T-helper 9 cell (primary cell): ENCODE results near the gene TPD52L1.

ENCODE experiments used
- DNase-seq: peaks from one replicate; pipeline ENCODE4 v3.0.0-alpha.2; 2020

The TPD52L1 gene

DNA sequence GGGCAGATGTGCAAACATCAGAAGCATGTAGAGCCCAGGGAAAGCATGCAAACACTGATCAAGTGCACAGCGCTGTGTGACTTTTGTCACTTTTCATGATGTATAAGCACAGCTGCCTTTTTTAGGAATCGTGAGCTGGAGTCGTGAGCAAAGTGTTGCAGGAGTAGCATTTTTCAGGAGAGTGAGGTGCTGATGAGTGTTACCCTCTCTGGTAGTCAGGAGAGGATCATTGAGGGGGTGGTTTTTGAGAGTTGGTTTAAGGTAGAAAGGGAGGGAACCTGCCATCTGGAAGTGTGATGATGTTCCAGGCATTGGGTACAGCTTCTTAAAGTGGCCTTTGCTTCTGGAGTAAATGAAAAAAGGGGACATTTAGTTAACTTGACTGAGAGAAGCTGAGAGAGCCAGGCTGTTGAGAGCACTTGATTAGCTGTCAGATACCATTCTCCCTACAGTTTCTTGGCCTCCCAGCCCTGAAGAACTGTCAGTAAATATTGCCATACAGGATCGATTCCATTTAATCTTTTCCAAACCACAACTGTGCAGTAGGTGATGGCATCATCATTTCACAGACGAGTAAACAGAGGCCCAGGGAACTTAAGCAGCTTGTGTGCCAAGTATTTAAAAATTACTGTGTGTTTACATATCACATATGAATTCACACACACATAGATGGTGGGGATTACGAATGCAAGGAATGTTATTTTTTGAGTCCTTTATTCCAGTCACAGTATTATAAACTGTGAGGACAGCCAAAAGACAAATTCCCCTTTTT is 28.9 kb downstream of the TPD52L1 start:
- no peak for DNase-seq

DNA sequence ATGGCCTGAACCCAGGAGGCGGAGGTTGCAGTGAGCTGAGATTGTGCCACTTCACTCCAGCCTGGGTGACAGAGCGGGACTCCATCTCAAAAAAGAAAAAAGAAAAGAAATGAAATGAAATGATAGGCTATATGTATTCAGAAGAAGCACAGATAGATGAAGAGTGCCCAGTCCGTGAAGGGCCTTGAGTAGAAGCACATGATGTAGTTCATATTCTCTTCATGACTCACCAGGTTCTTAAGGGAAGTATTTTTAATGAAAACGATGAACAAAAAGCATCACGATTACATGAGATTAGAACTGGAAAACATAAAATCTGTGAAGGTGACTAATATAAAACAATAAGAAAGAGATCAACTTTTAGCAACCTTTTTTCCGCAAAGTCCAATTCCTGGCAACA is 29.8 kb downstream of the TPD52L1 start:
- DNase-seq = no peak

DNA sequence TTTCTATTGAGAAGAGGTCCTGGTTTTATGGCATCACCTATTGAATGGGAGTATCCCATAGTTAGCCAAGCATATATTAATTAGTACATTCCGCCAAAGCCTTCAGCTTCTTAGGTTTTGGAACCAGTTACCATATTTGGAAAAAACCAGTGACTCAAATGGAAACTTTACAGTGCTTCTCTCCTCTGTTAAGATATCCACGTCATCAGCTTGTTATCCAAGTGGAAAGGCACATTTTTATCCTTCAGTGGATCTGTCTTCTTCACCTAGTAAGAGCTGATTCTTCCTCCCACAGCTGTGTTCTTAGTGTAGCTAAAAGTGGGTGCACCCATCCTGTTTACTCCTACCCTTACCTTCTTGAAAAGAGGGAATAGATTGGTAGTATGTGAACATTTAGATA is 34.5 kb downstream of the TPD52L1 start:
- DNase-seq = no peak

DNA sequence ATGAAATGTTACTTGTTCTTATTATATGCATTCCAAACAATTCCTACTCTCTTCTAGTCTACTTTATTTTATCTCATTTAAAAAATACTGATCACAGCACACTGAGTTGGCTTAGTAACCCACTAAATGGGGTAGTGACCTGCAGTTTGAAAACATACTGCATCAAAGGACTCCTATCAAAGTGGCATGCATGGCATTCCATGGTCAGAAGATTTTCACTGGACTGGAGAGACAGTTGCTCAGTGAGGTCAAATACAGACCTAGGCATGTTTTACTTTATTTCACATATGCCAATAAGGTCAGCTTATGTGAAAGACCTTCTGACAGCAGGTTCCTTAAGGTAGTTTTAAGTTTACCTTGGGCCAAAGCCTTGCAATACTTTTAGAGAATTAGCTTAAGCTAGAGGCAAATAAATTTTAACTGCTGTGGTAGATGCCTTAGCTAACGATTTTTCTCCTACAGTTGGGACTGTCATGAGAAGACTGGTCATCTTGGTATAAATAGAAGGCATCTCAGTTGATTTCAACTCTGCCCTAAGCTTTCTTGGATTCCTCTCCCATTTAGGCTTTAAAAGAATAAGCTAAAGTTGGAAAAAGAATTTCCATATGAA is 35.1 kb downstream of the TPD52L1 start:
- no peak for DNase-seq

DNA sequence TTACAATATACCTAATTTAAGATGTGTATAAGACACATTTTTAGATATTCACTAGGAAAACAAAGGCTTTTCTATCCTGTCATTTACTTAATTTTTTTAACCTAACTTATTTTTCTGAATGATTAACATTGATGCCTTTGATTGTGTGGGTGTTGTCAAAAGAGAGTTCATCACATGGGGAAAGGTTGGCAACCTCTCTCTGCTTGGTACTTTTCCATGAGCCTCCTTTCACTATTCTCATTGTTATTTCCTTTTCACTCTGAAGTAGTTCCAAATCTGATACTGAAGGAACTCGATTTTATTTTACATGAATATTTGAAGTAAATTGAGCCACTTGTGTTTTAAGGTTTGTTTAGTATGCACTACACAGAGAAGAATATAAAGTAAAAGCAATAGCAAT is 35.9 kb downstream of the TPD52L1 start:
- no peak for DNase-seq

DNA sequence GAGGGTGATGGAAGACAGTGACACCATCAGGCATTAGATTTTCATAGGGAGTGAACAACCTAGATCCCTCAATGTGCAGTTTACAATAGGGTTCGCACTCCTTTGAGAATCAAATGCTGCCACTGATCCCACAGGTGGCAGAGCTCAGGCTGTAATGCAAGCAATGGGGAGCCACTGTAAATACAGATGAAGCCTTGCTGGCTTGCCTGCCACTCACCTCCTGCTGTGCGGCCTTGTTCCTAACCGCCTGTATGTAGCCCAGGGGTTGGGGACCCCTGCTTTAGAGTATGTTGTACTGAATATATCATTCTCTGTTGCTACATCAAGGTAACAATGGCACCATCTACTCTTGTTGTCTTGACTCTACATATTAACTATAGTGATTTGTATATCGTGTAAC is 37.1 kb downstream of the TPD52L1 start:
- DNase-seq = no peak

DNA sequence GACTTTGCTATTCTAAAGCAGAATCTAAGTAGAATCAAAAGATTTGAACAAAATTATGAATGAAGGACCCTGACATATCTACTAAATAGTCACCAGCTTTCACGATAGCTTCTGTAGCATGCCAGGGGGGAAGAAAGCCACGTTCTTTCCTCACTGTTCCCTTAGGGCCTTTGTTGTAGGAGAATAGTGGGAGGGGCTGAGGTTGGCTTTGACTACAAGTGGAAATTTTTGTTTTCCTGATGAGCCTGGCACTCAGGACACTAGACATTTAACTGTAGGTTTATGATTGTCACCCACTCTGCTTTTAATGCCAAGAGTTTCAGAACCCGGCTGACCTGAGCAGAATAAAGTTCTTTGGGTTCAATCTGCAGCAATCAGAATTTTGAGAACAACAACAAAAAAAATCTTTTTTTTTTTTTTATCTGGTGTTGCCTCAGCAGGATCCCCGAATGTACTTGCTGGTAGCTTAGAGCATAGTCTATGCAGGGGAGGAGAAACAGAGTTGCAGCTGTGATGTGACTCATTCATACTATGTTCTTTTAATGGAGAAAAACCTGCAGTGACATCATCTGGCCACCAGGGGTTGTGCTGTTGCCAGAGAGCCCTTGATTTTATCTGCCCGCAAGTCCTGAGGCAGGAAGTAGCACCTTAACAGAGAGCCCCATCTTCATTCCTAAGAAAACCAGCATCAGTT is 38.5 kb downstream of the TPD52L1 start:
- DNase-seq = peak; percentile 22

DNA sequence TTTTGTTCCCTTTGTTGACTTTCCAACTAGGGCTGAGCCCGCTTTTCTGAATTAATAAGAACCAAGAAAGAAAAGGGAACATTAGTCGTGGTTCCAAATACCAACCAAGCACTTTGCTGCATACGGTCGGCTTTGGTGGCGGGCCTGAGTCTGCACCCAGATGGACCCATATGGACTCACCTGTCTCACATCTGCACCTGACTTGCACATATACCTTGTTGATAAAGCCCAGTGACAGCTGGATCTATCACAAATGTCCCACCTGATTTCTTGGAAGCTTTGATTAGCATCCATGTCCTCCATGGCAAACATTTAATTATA is 39.0 kb downstream of the TPD52L1 start:
- no peak for DNase-seq

DNA sequence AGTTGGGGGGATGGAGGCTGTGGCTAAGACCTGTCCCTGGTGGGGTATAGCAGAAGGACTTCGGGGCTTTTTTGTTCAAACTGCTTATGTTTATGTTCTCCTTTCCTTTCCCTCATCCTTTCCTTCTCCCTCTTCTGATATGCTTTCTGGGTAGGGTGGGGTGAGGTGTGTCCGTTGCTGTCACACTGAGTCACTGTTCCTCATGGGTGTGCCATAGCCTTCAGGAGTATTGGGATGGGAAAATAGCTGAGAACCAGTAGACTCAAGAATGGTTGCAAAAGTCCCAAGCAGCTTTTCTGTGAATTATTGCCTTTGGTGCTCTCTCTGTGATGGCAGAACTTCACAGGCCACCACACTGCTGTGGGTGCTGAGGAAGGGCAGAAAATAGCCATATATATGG is 39.6 kb downstream of the TPD52L1 start:
- DNase-seq = no peak

DNA sequence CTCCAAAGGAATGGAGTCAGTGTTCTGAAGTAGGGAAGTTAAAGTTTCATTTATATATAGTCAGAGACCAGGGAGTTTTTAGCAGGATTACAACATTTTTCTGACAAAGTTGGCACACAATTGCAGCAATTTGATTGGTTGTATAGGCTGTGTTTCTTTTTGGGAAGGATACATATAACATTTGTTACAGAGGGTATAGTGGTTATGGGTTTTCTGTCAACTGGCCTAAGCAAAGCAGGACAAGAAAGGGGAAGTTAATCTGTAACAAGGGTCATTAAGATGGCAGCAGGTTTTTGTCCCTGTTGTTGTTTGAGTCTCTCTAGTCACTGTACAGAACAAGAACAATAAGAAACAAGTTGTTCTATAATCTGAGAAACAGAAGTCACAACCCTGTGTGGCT is 41.4 kb downstream of the TPD52L1 start:
- no peak for DNase-seq

DNA sequence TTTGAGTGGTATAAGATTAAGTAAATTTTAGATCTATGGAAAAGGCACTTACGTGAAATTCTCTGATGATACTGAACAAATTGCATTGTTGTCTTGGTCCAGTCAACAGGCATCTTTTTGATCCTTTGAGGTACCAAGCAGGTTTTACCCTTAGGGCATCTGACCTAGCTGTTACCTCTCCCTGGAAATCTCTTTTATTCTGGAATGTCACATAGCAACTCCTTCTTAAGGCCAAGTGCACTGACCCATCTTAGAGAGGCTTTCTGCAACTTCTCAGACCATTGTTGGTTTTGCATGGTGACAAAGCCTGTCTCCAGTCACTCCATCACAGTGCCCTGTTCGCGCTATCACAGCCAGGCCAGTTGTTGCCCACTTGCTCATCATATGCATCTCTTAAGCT is 42.0 kb downstream of the TPD52L1 start:
- DNase-seq = no peak

DNA sequence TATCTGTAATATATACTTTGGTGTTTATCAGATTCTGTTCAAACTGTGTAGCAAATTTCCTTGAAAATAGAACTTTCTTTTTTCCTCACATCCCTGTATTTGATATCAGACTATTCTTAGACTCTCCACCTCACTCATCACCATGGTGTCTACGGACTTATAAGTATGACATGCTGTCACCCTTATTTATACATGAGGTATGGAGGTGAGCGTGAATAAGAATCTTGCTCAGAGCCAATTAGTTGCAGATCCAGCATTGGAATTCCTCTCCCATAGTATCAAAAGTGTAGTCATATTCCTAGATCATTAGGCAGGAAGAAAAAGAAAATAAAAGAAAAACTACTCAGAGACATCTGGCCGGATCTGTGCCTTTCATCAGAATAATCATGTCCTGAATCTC is 43.0 kb downstream of the TPD52L1 start:
- no peak for DNase-seq

DNA sequence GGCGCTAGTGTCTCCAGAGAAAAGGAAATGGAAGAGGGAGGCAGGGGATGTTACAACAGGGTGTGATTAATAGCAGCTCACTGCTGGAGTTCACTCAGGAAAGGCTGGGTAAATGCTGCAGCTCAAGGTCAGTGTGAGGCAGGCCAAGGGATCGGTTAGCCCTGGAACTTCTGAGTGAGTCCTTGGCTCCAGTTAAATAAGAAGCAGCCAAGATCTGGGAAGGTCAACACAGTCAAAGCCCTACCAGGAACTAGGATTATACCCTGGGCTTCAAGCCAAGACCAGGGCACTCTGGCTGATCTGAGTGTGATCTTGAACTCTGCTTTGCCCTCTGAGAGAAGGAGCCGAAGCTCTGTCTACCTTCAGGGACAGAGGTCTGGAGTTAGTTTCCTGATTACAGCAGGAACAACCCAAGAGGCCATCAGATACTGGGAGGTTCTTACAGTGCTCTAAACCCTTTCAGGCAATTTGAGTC is 44.3 kb downstream of the TPD52L1 start:
- no peak for DNase-seq

DNA sequence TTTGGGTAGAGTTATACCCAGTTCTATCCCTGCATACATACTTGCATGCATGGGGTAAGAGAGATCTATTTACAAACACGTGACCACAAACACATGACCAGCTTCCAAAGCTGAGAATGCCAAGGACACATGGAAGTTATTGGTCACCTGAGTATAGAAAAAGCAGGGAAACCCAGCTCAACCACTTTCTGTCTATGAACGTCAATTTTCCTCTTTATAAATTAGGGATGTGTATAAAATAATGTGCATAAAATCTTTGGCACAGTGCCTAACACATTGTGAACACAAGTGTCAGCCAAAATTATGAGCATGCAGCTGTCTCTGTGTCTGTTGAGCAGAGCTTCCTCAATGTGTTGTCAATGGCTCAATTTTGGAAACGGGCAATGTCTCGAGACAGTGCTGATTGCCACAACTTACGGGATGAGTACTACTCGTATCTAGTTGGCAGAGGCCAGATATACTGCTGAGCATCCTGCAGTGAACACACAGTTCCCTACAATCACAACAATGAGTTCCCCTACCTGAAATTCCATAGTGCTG is 44.9 kb downstream of the TPD52L1 start:
- DNase-seq = no peak

DNA sequence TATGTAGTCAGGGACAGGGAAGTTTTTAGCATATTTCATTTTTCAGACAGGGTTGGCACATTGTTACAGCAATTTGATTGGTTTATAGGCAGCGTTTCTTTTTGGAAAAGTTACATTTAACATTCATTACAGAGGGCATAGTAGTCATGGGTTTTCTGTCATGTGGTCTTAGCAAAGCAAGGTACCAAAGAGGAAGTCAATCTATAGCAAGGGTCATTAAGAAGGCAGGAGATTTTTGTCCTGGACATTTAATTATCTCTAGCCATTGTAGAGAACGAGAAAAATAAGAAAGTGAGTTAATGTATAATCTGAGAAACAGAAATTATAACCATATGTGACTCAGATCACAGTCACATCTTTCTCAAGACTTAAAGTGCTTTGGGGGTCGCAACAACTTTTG is 47.4 kb downstream of the TPD52L1 start:
- DNase-seq = no peak

DNA sequence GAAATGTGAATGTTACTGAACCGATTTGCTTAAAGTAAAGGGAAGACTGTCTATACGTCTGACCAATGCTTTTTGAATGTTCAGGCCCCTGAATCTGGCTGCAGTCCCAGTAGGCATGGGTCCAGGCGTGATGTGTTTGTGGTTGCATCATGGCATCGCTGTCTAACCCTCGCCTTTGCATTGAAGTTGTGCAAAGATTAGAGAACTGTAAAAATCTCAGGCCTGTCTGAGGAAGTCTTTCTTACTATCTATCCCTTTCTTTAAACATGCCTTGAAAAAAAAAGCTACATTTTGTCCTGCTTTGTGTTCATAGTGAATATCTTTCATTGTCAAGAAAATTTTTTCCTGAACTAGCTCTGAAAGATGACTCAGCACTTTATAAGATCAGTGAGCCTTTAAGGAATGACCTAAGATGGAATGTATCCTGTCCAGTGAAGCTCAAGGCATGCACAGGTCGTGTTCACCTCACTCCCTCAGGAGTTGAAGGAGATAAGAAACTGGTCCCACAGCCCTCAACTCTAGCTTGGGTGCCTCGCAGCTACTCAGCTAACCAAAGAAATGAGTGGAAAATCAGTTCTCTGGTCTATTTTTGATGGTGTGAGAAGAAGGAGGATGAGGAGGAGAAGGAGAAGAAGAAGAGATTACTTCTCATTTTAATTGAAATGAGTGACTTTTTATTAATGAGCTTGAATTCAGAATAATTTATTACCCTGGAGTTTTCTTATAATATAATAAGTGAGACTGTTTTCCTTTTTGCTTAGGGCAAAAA is 48.6 kb downstream of the TPD52L1 start:
- DNase-seq = no peak

DNA sequence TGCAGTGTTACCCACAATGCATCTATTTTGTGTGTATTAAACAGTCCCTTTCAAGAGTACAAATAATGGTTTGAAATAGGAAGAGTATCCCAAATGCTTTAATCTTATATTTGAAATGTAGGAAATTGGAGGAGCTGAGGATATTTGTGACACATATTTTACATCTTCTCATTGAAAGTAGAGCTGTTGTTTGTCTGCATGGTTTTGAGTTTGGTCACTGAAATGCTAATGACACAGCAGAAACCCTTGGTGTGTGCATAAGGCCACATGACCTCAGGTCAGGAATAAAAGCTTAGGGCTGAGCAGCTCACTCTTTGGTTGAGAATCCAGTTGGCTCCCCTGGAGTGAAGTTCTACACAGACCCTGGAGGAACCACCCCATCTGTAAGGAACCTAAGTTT is 49.8 kb downstream of the TPD52L1 start:
- DNase-seq = no peak

DNA sequence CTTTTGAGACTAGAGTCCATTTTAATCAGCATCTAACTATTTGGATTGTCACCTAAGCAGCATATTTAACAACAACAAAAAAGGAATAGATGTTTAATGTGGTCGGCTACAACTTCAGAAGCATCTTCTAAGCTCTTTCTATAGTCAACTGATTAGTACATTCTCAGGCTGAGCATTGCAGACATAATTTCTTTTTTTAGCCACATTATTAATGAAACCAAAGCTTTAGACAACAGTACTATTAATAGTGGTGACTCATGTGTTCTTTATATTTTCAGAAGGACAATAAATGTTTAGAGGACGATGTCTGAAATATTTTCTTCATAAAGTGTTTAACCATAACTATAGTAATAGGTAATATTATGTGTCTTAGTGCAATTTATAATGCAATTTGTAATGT is 52.4 kb downstream of the TPD52L1 start:
- no peak for DNase-seq

DNA sequence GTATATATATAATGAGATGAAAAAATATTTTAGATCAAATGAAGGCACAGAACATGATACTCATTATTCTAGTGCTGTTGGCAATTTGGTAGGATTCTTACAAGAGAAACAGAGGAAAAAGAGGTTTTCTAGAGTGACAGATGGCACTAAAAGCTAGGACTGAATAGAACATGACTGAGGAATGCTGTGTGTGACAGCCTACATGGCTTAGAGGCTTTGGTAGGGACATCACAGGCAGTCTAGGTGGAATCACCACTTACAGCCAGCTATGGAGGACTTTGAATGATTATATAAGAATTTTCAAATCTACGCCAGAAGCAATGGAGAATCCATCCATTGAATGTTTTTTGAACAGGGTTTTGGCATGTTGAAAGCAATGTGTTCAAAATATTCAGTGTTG is 52.8 kb downstream of the TPD52L1 start:
- no peak for DNase-seq

DNA sequence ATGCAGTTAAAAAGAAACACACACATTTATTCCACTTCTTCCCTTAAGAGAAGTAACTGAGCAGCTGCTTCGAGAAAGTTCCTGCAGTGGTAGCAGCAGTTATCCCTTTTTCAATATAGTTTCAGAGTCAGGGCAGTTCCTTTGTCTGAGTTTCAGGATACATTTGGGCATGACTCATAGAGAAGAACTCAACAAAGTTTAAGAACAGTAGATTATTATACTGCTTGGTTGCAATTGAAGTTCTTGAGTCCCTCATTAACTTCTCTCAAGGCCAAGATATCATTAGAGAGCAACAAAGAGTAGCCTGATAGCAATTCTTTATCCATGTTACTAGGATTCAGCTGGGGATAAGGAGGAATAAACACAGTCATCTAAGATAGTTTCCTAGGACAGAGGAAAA is 54.4 kb downstream of the TPD52L1 start:
- no peak for DNase-seq

DNA sequence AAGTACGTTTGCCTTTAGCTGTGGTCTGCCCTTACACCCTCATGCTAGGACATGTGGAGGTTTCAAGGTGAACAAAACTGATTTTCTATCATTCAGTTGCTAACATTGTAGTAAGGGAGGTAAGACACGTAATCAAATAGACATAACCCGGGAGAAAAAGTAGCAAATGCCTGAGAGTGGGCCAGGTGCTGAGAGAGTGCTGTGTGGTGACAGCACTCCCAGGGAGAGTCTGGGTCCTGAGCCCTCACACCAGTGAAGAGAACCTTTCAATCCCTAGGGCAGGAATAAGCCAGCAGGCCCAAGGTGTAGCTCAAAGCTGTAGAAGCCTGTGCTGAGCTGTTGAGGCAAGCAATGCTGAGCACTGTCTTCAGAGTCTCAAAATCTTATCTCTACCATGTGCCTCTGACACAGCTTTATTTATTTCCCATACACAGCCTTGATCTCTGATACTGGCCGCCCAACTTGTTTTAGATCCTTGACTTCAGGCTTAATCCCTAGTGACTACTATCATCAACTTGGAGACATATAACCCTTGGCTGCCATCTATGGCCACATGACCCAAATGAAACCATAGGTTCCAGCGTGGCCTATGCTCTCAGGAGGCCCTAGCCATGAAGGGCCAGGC is 55.2 kb downstream of the TPD52L1 start:
- no peak for DNase-seq

DNA sequence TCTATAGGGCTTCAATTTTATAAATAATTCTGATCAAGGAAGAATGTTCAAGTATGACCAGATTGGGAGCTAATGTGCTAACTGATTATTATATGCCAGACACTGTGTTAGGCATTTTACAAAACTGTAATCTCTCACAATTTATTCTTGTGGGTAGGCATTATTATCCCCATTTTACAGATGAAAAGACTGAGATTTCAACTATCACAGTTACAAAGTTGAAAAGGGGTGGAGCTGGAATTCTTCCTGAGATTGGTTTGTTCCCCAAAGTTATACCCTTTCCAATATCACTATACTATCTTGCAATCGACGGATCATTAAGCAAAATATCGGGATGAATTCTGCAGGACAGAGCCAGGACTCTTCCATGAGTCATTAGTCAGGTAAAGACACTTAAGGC is 57.1 kb downstream of the TPD52L1 start:
- DNase-seq = no peak

DNA sequence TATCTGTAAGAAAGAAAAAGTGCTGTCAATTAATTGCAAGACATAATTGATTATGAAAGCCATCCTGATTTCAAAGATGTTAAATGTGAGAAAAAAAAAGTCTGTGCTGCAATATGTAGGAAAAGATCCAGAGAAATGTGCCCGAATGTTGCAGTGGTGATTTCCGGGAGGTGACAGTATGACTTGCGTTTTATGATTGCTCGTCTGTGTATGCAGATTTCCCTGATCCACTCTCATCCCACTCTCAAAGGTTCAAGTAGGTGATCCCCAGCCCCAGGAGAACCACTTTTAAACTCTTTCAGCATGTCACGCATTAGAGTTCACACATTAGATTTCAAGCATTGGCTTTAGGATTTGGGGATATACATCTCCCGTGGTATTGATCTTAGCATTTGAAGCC is 57.8 kb downstream of the TPD52L1 start:
- DNase-seq = no peak
